Measurements from ENCODE around the gene ZNF148. TPM values are rescaled to one million over a fixed set of nuclear protein-coding genes. Genes with fewer than 3 reads are reported as not detected.

ZNF148 gene
- total RNA-seq, 1 experiment from 2014 or later: 55.8 TPM

DNA sequence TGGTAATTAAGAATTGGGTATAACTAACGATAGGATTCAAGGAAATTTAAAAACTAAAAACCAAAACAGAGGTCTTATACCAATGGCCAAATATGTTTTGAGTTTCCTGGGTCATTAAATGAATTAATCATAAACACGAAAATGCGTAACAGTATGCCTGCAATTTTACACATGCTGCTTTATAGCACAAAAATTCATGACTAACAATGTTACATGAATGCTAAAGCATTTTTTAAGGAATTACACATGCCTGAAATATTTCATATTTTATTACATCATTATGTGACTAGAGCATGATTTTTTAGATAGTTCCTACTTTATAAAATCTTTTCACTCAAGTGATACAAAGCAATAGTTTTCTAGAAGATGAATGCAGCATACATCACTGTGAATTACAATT, 74.7 kb downstream of the ZNF148 start:
- H3K9me3 ChIP-seq (ENCODE audit: control insufficient read depth, insufficient read depth, low read depth, low read length): no peaks in the 10 kb centered on the region
- ChIA-PET POLR2A (no interaction called here), CTCF (no interaction called here)
- no TSS peak for BruUV-seq (replicated peaks)
- H3K36me3 ChIP-seq (ENCODE audit: control insufficient read depth, insufficient read depth, low read length): no peaks in the 10 kb centered on the region
- no peaks in the 10 kb centered on the region for H3K4me1 ChIP-seq (ENCODE audit: control insufficient read depth, insufficient read depth, low read length)
- H3K27me3 ChIP-seq (ENCODE audit: control insufficient read depth, insufficient read depth, low read length): no peaks in the 10 kb centered on the region
- intact Hi-C loops (cut with micrococcal nuclease; ENCODE audit: unreplicated experiment) (no loop called here), in situ Hi-C loops (cut with HindIII; ENCODE audit: low pct_unique_long_range_greater_than_20kb, low sequenced_read_pairs) (no loop called here)
- H3K27ac ChIP-seq (ENCODE audit: low read length): no peak overlapping the region
- ATAC-seq (no peak), DNase-seq (ENCODE audit: low read depth, low spot score) (no peak)
- no peak overlapping the region for H3K4me3 ChIP-seq (ENCODE audit: low read depth in 2 of 2, low read length in 2 of 2)
- TF ChIP-seq, protein P1, sequence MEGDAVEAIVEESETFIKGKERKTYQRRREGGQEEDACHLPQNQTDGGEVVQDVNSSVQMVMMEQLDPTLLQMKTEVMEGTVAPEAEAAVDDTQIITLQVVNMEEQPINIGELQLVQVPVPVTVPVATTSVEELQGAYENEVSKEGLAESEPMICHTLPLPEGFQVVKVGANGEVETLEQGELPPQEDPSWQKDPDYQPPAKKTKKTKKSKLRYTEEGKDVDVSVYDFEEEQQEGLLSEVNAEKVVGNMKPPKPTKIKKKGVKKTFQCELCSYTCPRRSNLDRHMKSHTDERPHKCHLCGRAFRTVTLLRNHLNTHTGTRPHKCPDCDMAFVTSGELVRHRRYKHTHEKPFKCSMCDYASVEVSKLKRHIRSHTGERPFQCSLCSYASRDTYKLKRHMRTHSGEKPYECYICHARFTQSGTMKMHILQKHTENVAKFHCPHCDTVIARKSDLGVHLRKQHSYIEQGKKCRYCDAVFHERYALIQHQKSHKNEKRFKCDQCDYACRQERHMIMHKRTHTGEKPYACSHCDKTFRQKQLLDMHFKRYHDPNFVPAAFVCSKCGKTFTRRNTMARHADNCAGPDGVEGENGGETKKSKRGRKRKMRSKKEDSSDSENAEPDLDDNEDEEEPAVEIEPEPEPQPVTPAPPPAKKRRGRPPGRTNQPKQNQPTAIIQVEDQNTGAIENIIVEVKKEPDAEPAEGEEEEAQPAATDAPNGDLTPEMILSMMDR (IDR thresholded peaks at IDR 0.05): no peak
- TF ChIP-seq SIN3A (IDR thresholded peaks at IDR 0.05; ENCODE audit: borderline replicate concordance, insufficient read depth, low read depth, low read length): no peak
- TF ChIP-seq TCF7L2 (IDR thresholded peaks at IDR 0.05; ENCODE audit: low read depth, low read length): no peak
- TF ChIP-seq REST (IDR thresholded peaks at IDR 0.05; ENCODE audit: insufficient read depth in 1 of 2, low read depth in 2 of 2, low read length in 1 of 2): no peak
- no peak for TF ChIP-seq POLR2AphosphoS5 (IDR thresholded peaks at IDR 0.05; ENCODE audit: low read depth, low read length)

DNA sequence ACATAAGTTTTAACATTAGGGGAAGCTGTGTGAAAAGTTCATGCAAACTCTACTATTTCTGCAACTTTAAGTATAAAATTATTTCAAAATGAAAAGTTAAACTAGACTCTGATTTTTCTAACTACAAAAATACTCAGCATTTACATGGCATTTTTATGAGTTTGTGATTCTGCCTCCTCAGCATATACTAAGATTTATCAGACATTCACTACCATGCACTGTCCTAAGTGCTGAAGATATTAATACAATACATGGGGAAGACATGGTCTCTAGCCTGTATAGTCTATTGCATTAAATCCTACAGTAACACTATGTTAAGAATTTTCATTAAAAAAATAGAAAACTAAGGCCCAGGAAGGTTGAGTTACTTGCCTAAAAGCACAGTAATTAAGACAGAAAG, 80.7 kb downstream of the ZNF148 start:
- ChIA-PET CTCF (no interaction called here), POLR2A (no interaction called here)
- BruUV-seq (replicated peaks): no TSS peak
- DNase-seq (ENCODE audit: low read depth, low spot score) (no peak), ATAC-seq (no peak)
- Histone ChIP-seq H3K4me1 (ENCODE audit: control insufficient read depth, insufficient read depth, low read length) (no peaks in the 10 kb centered on the region), H3K27me3 (ENCODE audit: control insufficient read depth, insufficient read depth, low read length) (no peaks in the 10 kb centered on the region), H3K36me3 (ENCODE audit: control insufficient read depth, insufficient read depth, low read length) (no peaks in the 10 kb centered on the region), H3K4me3 (ENCODE audit: low read depth in 2 of 2, low read length in 2 of 2) (no peak overlapping the region), H3K27ac (ENCODE audit: low read length) (no peak overlapping the region), H3K9me3 (ENCODE audit: control insufficient read depth, insufficient read depth, low read depth, low read length) (no peaks in the 10 kb centered on the region)
- in situ Hi-C loops (cut with HindIII; ENCODE audit: low pct_unique_long_range_greater_than_20kb, low sequenced_read_pairs): no loop called here
- intact Hi-C loops (cut with micrococcal nuclease; ENCODE audit: unreplicated experiment): no loop called here
- peak in 1 of 2 experiments; percentile 62; a peak in 2 of 4 replicates for TF ChIP-seq REST (IDR thresholded peaks at IDR 0.05; ENCODE audit: insufficient read depth in 1 of 2, low read depth in 2 of 2, low read length in 1 of 2)
- no peak for TF ChIP-seq POLR2AphosphoS5 (IDR thresholded peaks at IDR 0.05; ENCODE audit: low read depth, low read length)
- TF ChIP-seq, protein P1 (IDR thresholded peaks at IDR 0.05): no peak
- no peak for TF ChIP-seq TCF7L2 (IDR thresholded peaks at IDR 0.05; ENCODE audit: low read depth, low read length)
- TF ChIP-seq SIN3A (IDR thresholded peaks at IDR 0.05; ENCODE audit: borderline replicate concordance, insufficient read depth, low read depth, low read length): no peak
